Karpas-422 (cell line): ENCODE data around the gene CDC42EP5. TPM values are rescaled to one million over a fixed set of nuclear protein-coding genes. Genes with fewer than 3 reads are reported as not detected.
"Not testable (repeated sequence)": the region's sequence is repeated elsewhere in the genome, so short reads cannot be mapped to it uniquely, and the experiment has no call there.

Source experiments
- DNase-seq: peaks from one replicate; pipeline ENCODE4 v3.0.0-alpha.2; 2015
- H2AFZ ChIP-seq: fragments of 200-600 bp; sonication (generic); 2 replicates; pipeline ENCODE4 v1.6.1; 2014; ENCODE audit warnings: antibody characterized with exemption, low read length, mixed read lengths
- H3K27ac ChIP-seq: fragments of 200-600 bp; sonication (generic); 2 replicates; pipeline ENCODE4 v1.5.1; 2014; ENCODE audit warnings: mild to moderate bottlenecking, low read length, moderate library complexity
- H3K27me3 ChIP-seq: fragments of 200-600 bp; sonication (generic); 2 replicates; pipeline ENCODE4 v1.6.1; 2014; ENCODE audit warnings: low read length, mixed read lengths
- H3K36me3 ChIP-seq: fragments of 200-600 bp; sonication (generic); 2 replicates; pipeline ENCODE4 v1.6.1; 2014; ENCODE audit warnings: low read length, mixed read lengths; ENCODE audit not compliant: insufficient read depth
- H3K4me1 ChIP-seq: fragments of 200-600 bp; sonication (generic); 2 replicates; pipeline ENCODE4 v1.6.1; 2014; ENCODE audit warnings: mild to moderate bottlenecking, low read length, mixed read lengths
- H3K4me2 ChIP-seq: fragments of 200-600 bp; sonication (generic); 2 replicates; pipeline ENCODE4 v1.6.1; 2014; ENCODE audit warnings: low read length, low read depth, mild to moderate bottlenecking; ENCODE audit not compliant: poor library complexity, severe bottlenecking
- H3K4me3 ChIP-seq: fragments of 200-600 bp; sonication (generic); 2 replicates; pipeline ENCODE4 v1.5.1; 2014; ENCODE audit warnings: mild to moderate bottlenecking, antibody characterized with exemption, low read length, mixed read lengths
- H3K79me2 ChIP-seq: fragments of 200-600 bp; sonication (generic); 2 replicates; pipeline ENCODE4 v1.6.1; 2014; ENCODE audit warnings: mild to moderate bottlenecking, low read length, mixed read lengths
- H3K9ac ChIP-seq: fragments of 200-600 bp; sonication (generic); 2 replicates; pipeline ENCODE4 v1.6.0; 2014; ENCODE audit warnings: low read length
- H3K9me2 ChIP-seq: fragments of 200-600 bp; sonication (generic), shearing (Covaris generic); replicated peaks from 2 replicates; pipeline ENCODE4 v1.6.0; 2014; ENCODE audit warnings: mild to moderate bottlenecking, low read length, moderate library complexity; ENCODE audit not compliant: insufficient read depth
- H3K9me3 ChIP-seq: fragments of 300-700, 200-600 bp; sonication (generic); 2 replicates; pipeline ENCODE4 v1.6.1; 2014; ENCODE audit warnings: low read length, mixed read lengths
- H4K20me1 ChIP-seq: fragments of 200-600 bp; sonication (generic); 2 replicates; pipeline ENCODE4 v1.6.1; 2014; ENCODE audit warnings: mild to moderate bottlenecking, antibody characterized with exemption, low read length, low read depth; ENCODE audit not compliant: insufficient read depth
- total RNA-seq: library from RNA; depleted of rRNA; stranded (reverse); fragments of >200 nt; shearing (Covaris generic); gene quantifications from 2 replicates; pipeline ENCODE4 v1.2.3, GENCODE V29; 2014; ENCODE audit warnings: low replicate concordance

Gene CDC42EP5
- total RNA-seq, 1 experiment from 2014 or later = not detected

DNA sequence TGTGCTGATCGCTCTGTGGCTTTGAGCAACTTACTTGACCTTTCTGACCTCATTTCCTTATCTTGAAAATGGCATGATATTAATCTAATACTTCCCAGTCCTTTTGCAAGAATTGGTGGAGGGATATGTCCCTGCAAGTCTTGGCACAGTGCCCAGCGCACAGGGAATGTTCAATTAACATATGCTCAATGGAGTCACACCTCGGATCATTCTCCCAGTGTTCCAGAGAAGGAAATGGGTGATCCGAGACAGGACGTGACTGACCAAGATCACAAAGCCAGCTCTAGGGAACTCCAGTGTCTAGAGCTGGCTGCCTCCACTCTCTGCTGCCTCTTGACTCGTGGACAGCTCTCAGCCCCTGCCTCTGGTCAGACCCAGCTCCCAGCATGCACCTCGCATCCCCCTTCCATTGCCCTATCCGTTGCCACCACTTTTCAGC, 3.6 kb downstream of the CDC42EP5 start:
- H3K4me2 ChIP-seq = no peak overlapping the region
- no peaks in the 10 kb centered on the region for H3K9me3 ChIP-seq
- H3K27me3 ChIP-seq = no peaks in the 10 kb centered on the region
- no peaks in the 10 kb centered on the region for H3K36me3 ChIP-seq
- no peaks in the 10 kb centered on the region for H4K20me1 ChIP-seq
- no peaks in the 10 kb centered on the region for H3K79me2 ChIP-seq
- H3K4me3 ChIP-seq = no peak overlapping the region
- DNase-seq = no peak
- H3K9ac ChIP-seq = no peak overlapping the region
- H2AFZ ChIP-seq = no peak overlapping the region
- peaks cover 3% of the 10 kb centered on the region for H3K4me1 ChIP-seq
- no peak overlapping the region for H3K27ac ChIP-seq
- no peaks in the 10 kb centered on the region for H3K9me2 ChIP-seq

GRCh38 chr19:54466110-54466480, 7.0 kb downstream of the CDC42EP5 start:
- not testable (repeated sequence) for H4K20me1 ChIP-seq, H3K27ac ChIP-seq, H3K79me2 ChIP-seq

DNA sequence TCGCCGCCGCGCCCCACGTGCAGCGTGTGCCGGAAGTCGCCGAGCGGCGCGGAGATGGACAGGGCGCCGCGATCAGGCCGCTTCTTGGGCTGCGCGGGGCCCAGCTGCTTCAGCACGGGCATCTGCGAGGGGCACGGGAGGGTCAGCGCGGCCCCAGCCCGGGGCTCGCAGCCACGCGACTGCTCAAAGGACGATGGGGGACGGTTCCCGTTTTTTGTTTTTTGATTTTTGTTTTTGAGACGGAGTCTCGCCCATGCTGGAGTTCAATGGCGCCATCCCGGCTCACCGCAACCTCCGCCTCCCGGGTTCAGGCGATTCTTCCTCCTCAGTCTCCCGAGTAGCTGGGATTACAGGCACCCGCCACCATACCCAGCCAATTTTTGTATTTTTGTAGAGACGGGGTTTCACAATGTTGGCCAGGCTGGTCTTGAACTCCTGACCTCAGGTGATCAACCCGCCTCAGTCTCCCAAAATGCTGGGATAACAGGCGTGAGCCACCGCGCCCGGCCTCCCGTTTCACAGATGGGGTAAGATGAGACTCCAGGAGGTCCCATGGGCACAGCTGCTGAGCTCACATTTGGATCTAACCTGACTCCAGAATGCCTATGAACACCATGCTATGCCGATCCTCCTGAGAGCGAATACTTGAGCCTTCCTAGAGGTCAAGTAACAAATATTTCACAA, 7.5 kb downstream of the CDC42EP5 start:
- no peak overlapping the region for H2AFZ ChIP-seq
- no peak for DNase-seq

More at GRCh38 chr19:54466110-54466480, 7.0 kb downstream of the CDC42EP5 start:
- H3K9me3 ChIP-seq, H3K27me3 ChIP-seq, H3K9ac ChIP-seq, H2AFZ ChIP-seq, H3K9me2 ChIP-seq, DNase-seq, H3K4me3 ChIP-seq, H3K4me2 ChIP-seq: not testable (repeated sequence)
- Histone ChIP-seq H3K4me1 (peaks cover 29% of the 10 kb centered on the region), H3K36me3 (0 out of 2 replicates have a peak, but pooled peaks cover 16% of the 10 kb centered on the region)

DNA sequence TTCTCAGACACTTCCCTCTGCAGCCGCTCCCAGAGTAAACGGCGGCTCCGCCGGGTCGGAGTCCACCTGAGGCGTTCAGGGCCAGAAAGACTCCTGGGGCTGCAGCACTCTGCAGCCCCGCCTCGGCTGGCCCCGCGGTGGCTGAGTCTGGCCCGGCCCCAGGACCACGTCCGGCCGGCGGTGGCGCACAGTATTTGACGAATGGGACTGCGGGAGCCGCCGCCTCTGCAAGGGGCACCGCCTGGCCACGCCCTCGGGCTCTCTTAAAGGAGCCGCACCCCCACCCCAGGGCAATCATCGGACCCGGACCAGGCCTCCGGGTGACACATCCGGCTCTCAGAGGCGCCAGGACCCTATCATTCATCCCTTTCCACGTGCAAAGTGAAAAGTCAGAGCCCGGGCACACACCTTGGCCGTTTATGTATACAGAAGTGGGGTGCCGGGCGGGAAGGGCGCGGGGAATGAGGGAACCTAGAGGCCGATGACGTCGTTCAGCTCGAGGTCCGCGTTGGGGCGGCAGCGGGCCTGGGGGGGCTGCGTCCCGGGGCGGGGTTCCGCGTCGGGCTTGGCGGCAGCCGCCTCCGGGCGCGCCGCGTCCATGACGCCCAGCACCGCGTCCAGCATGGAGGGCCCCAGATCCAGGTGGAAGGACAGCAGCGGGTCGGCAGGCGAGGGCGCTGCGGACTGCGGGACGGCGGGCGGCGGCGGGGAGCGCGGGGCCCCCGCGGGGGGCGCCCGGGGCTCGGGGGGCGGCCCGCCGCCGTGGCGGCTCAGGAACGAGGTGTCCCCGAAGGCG, 8.3 kb downstream of the CDC42EP5 start:
- Histone ChIP-seq H3K27ac (peak overlapping the region; percentile 93), H2AFZ (peak overlapping the region; percentile 68; the same call in 1 of the 2 replicates), H3K79me2 (no peaks in the 10 kb centered on the region), H3K4me2 (peak overlapping the region; percentile 66), H3K36me3 (0 out of 2 replicates have a peak, but pooled peaks cover 20% of the 10 kb centered on the region), H3K27me3 (no peaks in the 10 kb centered on the region), H3K9me2 (no peaks in the 10 kb centered on the region), H3K4me1 (peaks cover 29% of the 10 kb centered on the region), H3K9ac (peak overlapping the region; percentile 84), H4K20me1 (peaks cover 4% of the 10 kb centered on the region; the same call in 1 of the 2 replicates), H3K9me3 (no peaks in the 10 kb centered on the region; the same call in 1 of the 2 replicates), H3K4me3 (peak overlapping the region; percentile 74)
- peak; percentile 96 for DNase-seq

More for the DNA sequence above, 7.5 kb downstream of the CDC42EP5 start:
- H3K9ac ChIP-seq = no peak overlapping the region
- no peak overlapping the region for H3K4me3 ChIP-seq
- 0 out of 2 replicates have a peak, but pooled peaks cover 4% of the 10 kb centered on the region for H4K20me1 ChIP-seq
- no peaks in the 10 kb centered on the region; the same call in 1 of the 2 replicates for H3K9me3 ChIP-seq
- H3K27me3 ChIP-seq = no peaks in the 10 kb centered on the region
- H3K27ac ChIP-seq = no peak overlapping the region
- H3K4me2 ChIP-seq = no peak overlapping the region
- H3K9me2 ChIP-seq = no peaks in the 10 kb centered on the region
- H3K79me2 ChIP-seq = no peaks in the 10 kb centered on the region
- H3K4me1 ChIP-seq = peaks cover 29% of the 10 kb centered on the region
- 0 out of 2 replicates have a peak, but pooled peaks cover 20% of the 10 kb centered on the region for H3K36me3 ChIP-seq

DNA sequence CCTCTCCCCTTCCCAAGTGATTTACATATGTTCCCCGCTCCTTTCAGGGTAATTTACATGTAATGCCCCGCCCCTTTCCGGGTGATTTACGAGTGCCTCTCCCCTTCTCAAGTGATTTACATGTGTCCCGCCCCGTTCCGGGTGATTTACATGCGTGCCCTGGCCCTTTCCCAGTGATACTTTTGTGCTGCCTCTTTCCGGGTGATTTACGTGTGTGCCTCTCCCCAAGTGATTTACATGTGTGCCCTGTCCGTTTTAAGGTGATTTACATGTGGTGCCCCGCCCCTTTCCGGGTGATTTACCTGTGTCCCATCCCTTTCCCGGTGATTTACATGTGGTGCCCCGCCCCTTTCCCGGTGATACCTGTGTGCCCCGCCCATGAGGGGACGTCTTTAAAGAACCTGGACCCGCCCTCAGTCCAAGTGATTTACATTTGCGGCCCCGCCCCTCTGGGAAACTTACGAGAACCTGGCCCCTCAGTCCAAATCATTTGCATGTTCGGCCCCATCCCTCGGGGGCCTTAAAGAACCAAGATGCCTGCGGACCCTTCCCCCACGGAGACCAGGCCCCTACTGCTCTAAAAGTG, 9.0 kb downstream of the CDC42EP5 start:
- H3K36me3 ChIP-seq = 0 out of 2 replicates have a peak, but pooled peaks cover 25% of the 10 kb centered on the region
- no peaks in the 10 kb centered on the region for H3K79me2 ChIP-seq
- peaks cover 29% of the 10 kb centered on the region for H3K4me1 ChIP-seq
- peak overlapping the region; percentile 68; the same call in 1 of the 2 replicates for H2AFZ ChIP-seq
- no peaks in the 10 kb centered on the region for H3K27me3 ChIP-seq
- peak; percentile 99 for DNase-seq
- peak overlapping the region; percentile 93 for H3K27ac ChIP-seq
- H4K20me1 ChIP-seq = peaks cover 11% of the 10 kb centered on the region; the same call in 1 of the 2 replicates
- H3K4me2 ChIP-seq = peak overlapping the region; percentile 66
- peak overlapping the region; percentile 74 for H3K4me3 ChIP-seq
- H3K9me3 ChIP-seq = no peaks in the 10 kb centered on the region; the same call in 1 of the 2 replicates
- H3K9me2 ChIP-seq = no peaks in the 10 kb centered on the region
- H3K9ac ChIP-seq = peak overlapping the region; percentile 84

- H3K9me3 ChIP-seq = no peaks in the 10 kb centered on the region; the same call in 1 of the 2 replicates
- peaks cover 30% of the 10 kb centered on the region; the same call in 1 of the 2 replicates for H3K36me3 ChIP-seq
- peak within 1 kb of the TSS; percentile 66 for H3K4me2 ChIP-seq
- peak within 1 kb of the TSS; percentile 84 for H3K9ac ChIP-seq
- H3K79me2 ChIP-seq = no peaks in the 10 kb centered on the region
- H3K27me3 ChIP-seq = no peaks in the 10 kb centered on the region
- no peak for DNase-seq
- H2AFZ ChIP-seq = peak within 1 kb of the TSS; percentile 68; the same call in 1 of the 2 replicates
- H3K27ac ChIP-seq = peak within 1 kb of the TSS; percentile 93
- peak within 1 kb of the TSS; percentile 74 for H3K4me3 ChIP-seq
- H4K20me1 ChIP-seq = peaks cover 17% of the 10 kb centered on the region
- H3K9me2 ChIP-seq = no peaks in the 10 kb centered on the region
- H3K4me1 ChIP-seq = peaks cover 29% of the 10 kb centered on the region
These were observed 9.5 kb downstream of the CDC42EP5 start, which contains the start of gene LENG9 for GRCh38 chr19:54463531-54464043. TSS of gene LENG9 (minus strand) at chr19:54463778. CDS start at chr19:54463526, 252 bp downstream.

DNA sequence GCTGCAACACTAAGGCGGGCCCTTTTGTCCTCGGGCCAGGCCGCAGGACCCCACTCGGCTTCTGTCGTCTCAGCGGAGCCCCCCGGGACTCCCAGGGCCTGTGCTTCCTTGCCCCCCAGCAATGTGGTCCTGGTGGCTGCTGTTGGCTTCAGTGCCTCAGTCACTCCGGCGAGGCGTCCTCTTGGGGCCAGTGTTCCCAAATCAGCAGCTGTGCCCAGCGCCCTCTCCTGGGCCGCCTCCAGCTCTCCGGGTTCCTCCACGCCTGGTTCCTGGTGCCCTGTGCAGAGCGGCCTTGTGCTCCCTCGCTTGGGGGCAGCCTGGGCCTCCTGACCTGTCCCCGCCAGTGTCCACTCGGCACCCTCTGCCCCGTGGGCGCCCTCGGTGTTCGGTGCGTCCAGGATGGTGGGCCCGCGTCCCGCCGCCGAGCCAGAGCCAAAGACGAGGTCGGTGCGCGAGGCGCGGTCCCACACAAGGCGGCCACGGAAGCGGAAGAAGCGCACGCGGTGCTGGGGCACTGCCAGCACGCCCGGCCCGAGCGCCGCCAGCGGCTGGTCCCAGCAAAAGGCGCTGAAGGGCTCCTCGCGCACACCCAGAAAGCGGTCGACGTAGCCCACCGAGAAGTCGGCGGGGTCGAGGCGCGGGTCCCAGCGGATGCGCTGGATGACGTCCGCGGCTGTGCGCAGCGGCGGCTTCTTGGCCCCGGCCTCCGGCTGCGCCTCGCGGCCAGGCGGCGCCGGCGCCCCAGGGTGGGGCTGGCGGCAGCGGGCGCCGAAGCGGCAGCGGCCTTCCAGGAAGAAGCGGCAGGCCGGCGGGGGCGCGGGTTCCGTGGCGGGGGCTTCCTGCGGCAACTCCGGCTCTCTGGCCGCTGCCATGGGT, 10.2 kb downstream of the CDC42EP5 start:
- Histone ChIP-seq H3K9me2 (no peaks in the 10 kb centered on the region), H3K9ac (peak overlapping the region; percentile 71), H3K36me3 (peaks cover 36% of the 10 kb centered on the region; the same call in 1 of the 2 replicates), H3K4me2 (peak overlapping the region; percentile 58), H3K9me3 (no peaks in the 10 kb centered on the region; the same call in 1 of the 2 replicates), H3K4me3 (peak overlapping the region; percentile 74), H3K27me3 (no peaks in the 10 kb centered on the region), H4K20me1 (peaks cover 22% of the 10 kb centered on the region), H3K27ac (peak overlapping the region; percentile 93), H3K4me1 (peaks cover 29% of the 10 kb centered on the region), H3K79me2 (no peaks in the 10 kb centered on the region), H2AFZ (no peak overlapping the region)
- DNase-seq = peak; percentile 67
